VCaP (cell line): Measurements from ENCODE around the gene CACNB3.

Experiments
- H3K27ac ChIP-seq: fragments of 450-650 bp; 2 replicates; pipeline ENCODE4 v1.5.1; 2017
- CTCF ChIP-seq: fragments of 450-650 bp; conservative IDR thresholded peaks from 2 replicates; pipeline ENCODE4 v1.5.1; 2017; ENCODE audit warnings: mild to moderate bottlenecking, moderate library complexity

The CACNB3 gene

GRCh38 chr12:48803675-48804074 is 14.6 kb upstream of the CACNB3 start:
- H3K27ac ChIP-seq, result no peak overlapping the region
- TF ChIP-seq CTCF, result no peak

GRCh38 chr12:48807981-48808380 is 10.3 kb upstream of the CACNB3 start:
- TF ChIP-seq CTCF, result no peak
- no peak overlapping the region for H3K27ac ChIP-seq

- TF ChIP-seq CTCF, result no peak
- H3K27ac ChIP-seq, result no peak overlapping the region
Measured at GRCh38 chr12:48810903-48811431, 7.3 kb upstream of the CACNB3 start.

- no peak overlapping the region for H3K27ac ChIP-seq
- no peak for TF ChIP-seq CTCF
Measured at GRCh38 chr12:48811437-48812090, 6.7 kb upstream of the CACNB3 start.

- no peak for TF ChIP-seq CTCF
- H3K27ac ChIP-seq, result no peak overlapping the region
Measured at GRCh38 chr12:48812389-48812788, 5.9 kb upstream of the CACNB3 start.

- no peak overlapping the region for H3K27ac ChIP-seq
- no peak for TF ChIP-seq CTCF
Measured at GRCh38 chr12:48813465-48814261, 4.6 kb upstream of the CACNB3 start.

- TF ChIP-seq CTCF, result peak; percentile 100
- peak overlapping the region; percentile 93 for H3K27ac ChIP-seq
Measured at GRCh38 chr12:48814262-48815125, 3.8 kb upstream of the CACNB3 start.
